GM21825 (cell line): ENCODE measurements around the gene BTBD9.

Source experiments
- ATAC-seq: cut with Tn5 transposase; IDR thresholded peaks from one replicate; pipeline ENCODE4 v1.9.1; 2021; ENCODE audit warnings: mild to moderate bottlenecking, moderate library complexity; ENCODE audit not compliant: unreplicated experiment

BTBD9 gene

GRCh38 chr6:38171997-38172738 lies 467.6 kb downstream of the BTBD9 start:
- no peak for ATAC-seq

GRCh38 chr6:38170666-38171355 lies 468.9 kb downstream of the BTBD9 start:
- ATAC-seq = no peak

- no peak for ATAC-seq
Measured at GRCh38 chr6:38169977-38170526, 469.7 kb downstream of the BTBD9 start.

- no peak for ATAC-seq
Measured at GRCh38 chr6:38169221-38169976, 470.3 kb downstream of the BTBD9 start.

GRCh38 chr6:38168699-38169098 lies 471.0 kb downstream of the BTBD9 start:
- no peak for ATAC-seq

- no peak for ATAC-seq
Measured at GRCh38 chr6:38168126-38168525, 471.6 kb downstream of the BTBD9 start.

GRCh38 chr6:38167598-38167997 lies 472.1 kb downstream of the BTBD9 start:
- no peak for ATAC-seq

GRCh38 chr6:38166411-38167240 lies 473.1 kb downstream of the BTBD9 start:
- no peak for ATAC-seq

- ATAC-seq = no peak
Measured at GRCh38 chr6:38164671-38165108, 475.0 kb downstream of the BTBD9 start.

- ATAC-seq = no peak
Measured at GRCh38 chr6:38164131-38164481, 475.6 kb downstream of the BTBD9 start.

- no peak for ATAC-seq
Measured at GRCh38 chr6:38163186-38164130, 476.3 kb downstream of the BTBD9 start.

- no peak for ATAC-seq
Measured at GRCh38 chr6:38162493-38163185, 477.1 kb downstream of the BTBD9 start.

GRCh38 chr6:38161754-38162492 lies 477.8 kb downstream of the BTBD9 start:
- no peak for ATAC-seq

GRCh38 chr6:38161331-38161730 lies 478.4 kb downstream of the BTBD9 start:
- no peak for ATAC-seq

- no peak for ATAC-seq
Measured at GRCh38 chr6:38160831-38161230, 478.9 kb downstream of the BTBD9 start.

- ATAC-seq = no peak
Measured at GRCh38 chr6:38159596-38159995, 480.1 kb downstream of the BTBD9 start.

GRCh38 chr6:38158762-38159350 lies 480.9 kb downstream of the BTBD9 start:
- ATAC-seq = no peak

GRCh38 chr6:38157905-38158304 lies 481.8 kb downstream of the BTBD9 start:
- no peak for ATAC-seq
